HG03442 (cell line): ENCODE measurements around the gene PRR11.
"Not testable (repeated sequence)": the region's sequence is repeated elsewhere in the genome, so short reads cannot be mapped to it uniquely, and the experiment has no call there.

Experiments
- ATAC-seq: cut with Tn5 transposase; IDR thresholded peaks from one replicate; pipeline ENCODE4 v1.9.1; 2021; ENCODE audit warnings: mild to moderate bottlenecking, moderate library complexity; ENCODE audit not compliant: unreplicated experiment

The PRR11 gene

DNA sequence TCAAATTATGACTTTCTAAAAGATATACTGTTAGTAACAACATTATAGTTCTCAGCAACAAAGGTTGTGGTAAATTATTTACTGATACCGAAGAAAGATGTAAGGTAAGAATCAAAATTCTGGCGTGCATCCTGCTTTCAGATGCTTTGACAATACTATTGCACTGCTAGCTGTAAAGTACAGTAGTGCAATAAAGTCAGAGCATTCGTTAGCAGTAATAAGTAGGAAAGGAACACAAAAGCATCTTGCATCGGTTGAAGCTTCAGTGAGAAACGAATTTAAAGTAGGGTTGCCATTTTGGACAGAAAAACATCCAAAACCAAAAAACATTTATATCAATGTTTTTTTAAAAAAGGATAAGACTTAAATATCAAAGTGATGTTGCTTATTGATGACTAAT lies 4.5 kb upstream of the PRR11 start:
- ATAC-seq, result no peak

- no peak for ATAC-seq
Observed at GRCh38 chr17:59151591-59151990, 4.0 kb upstream of the PRR11 start.

GRCh38 chr17:59152925-59153324 lies 2.6 kb upstream of the PRR11 start:
- no peak for ATAC-seq

GRCh38 chr17:59154292-59154720 lies 1.2 kb upstream of the PRR11 start:
- ATAC-seq, result no peak

GRCh38 chr17:59154721-59155438 lies 666 bp upstream of the PRR11 start, which contains the start of gene SKA2:
TSS of gene SKA2 (minus strand) at chr17:59155186. CDS start at chr17:59155163, 23 bp downstream.
- ATAC-seq, result peak; percentile 79

GRCh38 chr17:59160157-59161025 lies 4.8 kb downstream of the PRR11 start:
- ATAC-seq, result no peak

DNA sequence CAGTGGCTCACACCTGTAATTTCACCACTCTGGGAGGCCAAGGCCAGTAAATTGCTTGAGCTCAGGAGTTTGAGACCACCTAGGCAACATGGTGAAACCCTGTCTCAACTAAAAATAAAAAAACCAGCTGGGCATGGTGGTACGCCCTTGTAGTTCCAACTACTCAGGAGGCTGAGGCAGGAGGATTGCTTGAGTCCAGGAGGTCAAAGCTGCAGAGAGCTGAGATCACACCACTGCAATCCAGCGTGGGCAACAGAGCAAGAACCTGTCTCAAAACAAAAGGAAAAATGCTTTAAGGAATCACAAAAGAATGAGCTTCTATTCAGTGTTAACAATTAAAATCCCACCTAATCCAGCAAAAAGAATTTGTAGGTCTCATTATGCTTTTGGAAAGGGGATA lies 5.9 kb downstream of the PRR11 start:
- ATAC-seq, result no peak

DNA sequence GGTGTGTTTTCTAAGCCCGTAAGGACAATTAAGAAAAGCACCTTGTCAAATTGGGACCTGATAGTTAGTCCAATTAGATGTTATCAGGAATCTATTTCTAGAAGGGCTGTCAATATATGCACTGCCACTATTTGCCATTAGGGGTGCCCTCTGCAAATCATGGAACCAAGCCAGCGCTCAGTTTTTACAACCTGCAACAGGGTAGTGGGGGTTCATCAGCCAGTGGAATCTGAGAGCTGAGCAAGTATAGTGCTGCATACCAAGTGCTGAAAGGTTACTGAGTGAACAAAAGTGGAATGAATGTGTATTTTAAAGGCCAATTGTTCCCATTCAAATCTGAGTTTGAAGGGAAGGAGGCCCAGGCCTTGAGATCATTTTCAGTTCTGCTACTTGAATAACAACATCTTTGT lies 10.4 kb downstream of the PRR11 start:
- ATAC-seq, result peak; percentile 55

DNA sequence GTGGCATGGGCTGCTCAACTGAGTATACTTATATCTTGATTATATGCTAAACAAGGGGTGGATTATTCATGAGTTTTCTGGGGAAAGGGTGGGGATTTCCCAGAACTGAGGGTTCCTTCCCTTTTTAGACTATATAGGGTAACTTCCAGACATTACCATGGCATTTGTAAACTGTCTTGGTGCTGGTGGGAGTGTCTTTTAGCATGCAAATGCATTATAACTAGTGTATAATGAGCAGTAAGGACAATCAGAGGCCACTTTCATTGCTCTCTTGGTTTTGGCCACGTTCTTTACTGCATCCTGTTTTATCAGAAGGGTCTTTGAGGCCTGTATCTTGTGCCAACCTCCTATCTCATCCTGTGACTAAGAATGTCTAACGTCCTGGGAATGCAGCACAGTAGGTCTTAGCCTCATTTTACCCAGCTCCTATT lies 12.0 kb downstream of the PRR11 start:
- no peak for ATAC-seq

DNA sequence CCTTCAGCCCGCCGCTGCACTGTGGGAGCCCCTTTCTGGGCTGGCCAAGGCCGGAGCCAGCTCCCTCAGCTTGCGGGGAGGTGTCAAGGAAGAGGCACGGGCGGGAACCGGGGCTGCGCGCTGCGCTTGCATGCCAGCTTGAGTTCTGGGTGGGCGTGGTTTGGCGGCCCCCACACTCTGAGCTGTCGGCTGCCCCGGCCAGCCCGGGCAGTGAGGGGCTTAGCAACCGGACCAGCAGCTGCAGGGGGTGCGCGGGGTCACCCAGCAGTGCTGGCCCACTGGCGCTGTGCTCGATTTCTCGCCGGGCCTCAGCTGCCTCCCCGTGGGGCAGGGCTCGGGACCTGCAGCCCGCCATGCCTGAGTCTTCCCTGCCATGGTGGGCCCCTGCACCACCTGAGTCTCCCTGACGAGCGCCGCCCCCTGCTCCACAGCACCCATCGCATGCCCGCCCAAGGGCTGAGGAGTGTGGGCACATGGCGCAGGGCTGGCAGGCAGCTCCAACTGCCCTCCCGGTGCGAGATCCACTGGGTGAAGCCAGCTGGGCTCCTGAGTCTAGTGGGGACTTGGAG lies 17.0 kb downstream of the PRR11 start:
- no peak for ATAC-seq

- ATAC-seq, result no peak
Observed at GRCh38 chr17:59174671-59175070, 19.1 kb downstream of the PRR11 start.

DNA sequence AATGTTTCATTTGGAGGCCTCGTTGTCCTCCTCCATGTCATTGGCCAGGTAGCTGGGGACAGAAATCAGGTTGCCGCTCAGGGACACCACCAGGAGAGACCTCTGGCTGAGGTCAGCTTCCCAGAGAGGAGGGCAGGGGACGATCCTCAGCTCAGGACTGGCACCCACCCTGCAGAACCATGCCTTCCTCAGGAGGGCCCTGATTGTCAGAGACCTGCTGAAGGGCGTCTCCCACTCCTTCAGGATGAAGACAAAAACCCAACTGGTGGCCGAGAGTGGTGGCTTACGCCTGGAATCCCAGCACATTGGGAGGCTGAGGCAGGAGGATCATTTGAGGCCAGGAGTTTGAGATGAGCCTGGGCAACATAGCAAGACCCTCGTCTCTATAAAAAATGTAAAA lies 19.5 kb downstream of the PRR11 start:
- no peak for ATAC-seq

GRCh38 chr17:59178266-59178985 lies 22.9 kb downstream of the PRR11 start:
- no peak for ATAC-seq

DNA sequence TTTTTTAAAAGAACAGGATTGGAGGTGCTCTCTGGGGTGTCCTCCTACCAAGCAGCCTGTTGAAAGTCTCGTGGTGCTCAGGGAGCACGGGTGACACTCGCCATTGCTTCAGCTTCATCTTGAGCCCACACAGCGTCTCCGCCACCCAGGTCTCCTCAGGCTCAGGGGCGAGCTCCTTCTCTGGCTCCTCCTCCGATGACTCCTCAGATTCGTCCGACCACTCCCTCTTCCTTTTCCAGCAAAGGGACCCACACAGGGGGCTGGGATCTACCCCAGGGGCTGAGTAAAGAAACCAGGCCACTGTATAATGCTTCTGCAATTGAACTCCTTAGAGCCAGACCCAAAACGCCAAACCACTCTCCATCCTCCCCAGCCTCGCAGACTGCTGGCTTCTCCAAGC lies 24.1 kb downstream of the PRR11 start:
- ATAC-seq, result not testable (repeated sequence)

- no peak for ATAC-seq
Observed at GRCh38 chr17:59180626-59181025, 25.1 kb downstream of the PRR11 start.

- no peak for ATAC-seq
Observed at GRCh38 chr17:59181481-59181880, 25.9 kb downstream of the PRR11 start.

GRCh38 chr17:59185997-59186396 lies 30.5 kb downstream of the PRR11 start:
- no peak for ATAC-seq

DNA sequence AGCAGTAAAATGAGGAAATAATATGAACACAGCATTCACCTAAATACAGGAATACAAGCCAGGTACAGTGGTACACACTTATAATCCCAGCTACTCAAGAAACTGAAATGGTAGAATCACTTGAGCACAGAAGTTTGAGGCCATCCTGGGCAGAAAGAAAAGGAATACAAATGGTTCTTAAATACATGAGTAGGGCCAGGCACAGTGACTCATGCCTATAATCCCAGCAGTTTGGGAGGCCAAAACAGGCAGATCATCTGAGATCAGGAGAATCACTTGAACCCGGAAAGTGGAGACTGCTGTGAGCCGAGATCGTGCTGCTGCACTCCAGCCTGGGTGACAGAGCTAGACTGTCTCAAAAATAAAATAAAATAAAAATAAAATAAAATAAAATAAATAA lies 31.3 kb downstream of the PRR11 start:
- ATAC-seq, result no peak

DNA sequence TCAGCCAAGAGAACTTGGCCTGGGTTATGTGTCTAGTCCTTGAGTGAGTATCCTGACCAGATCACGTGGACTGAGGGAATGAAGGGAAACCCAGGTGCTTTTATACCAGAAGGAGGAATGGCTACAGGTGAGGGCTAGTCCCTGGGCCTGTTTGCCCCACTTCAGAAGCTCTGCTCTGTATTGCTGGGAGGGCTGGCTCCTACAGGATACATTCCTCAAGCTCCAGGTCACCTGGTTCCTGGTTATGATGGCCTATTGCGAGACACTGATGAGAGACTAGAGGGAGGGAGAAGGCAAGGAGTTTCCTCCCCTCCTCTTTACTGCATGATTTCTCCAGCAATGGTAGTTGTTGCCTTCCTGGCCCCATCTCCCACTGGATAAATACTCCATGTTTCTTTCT lies 35.3 kb downstream of the PRR11 start:
- ATAC-seq, result no peak

DNA sequence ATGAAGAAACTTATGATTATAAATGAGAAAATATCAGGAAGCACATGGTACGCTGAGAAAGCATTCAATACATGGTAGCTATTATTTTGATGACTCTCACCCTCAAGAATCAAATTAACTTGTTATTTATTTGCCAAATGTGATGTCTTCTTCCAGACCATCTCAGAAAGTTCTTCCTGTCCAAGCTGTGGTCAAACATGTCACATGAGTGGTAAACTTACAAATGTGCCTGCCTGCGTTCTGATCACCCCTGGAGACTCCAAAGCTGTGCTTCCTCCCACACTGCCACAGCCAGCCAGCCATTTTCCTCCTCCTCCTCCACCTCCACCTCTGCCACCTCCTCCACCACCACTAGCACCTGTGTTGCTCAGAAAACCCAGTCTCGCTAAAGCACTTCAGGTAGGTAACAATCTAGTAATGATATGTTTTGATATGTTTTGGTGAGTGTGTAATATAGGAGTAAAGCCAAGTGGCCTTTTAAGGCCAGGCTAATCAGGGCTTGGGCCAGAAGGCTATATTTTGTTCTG lies 37.9 kb downstream of the PRR11 start:
- ATAC-seq, result no peak

DNA sequence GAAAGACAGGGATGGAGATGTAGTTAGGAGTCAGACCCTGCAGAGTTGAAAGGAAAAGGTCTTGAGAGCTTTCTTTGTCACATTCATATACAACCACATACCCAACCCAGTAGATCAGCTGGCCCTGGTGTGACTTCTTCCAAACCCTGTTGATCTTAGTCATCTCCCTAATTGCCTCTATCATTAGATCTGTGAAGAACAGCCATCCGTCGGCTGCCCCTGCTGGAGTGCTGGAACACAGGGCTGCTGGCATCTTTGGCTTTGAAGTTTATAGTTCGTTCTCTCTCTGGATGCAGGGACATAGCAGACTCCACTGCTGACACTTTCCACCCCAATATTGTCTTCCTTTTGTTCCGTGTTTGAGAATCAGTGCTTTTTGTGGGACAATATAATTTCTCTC lies 43.9 kb downstream of the PRR11 start:
- ATAC-seq, result no peak
